ENCODE measurements around the gene PTX4.
"Not testable (repeated sequence)": the region's sequence is repeated elsewhere in the genome, so short reads cannot be mapped to it uniquely, and the experiment has no call there.

PTX4 gene

GRCh38 chr16:1439699-1440074 is 49.1 kb downstream of the PTX4 start:
- not testable (repeated sequence) for DNase-seq

- DNase-seq = no peak
Observed at GRCh38 chr16:1439058-1439698, 49.6 kb downstream of the PTX4 start.

GRCh38 chr16:1438229-1439057 is 50.3 kb downstream of the PTX4 start:
- no peak for DNase-seq

- no peak for DNase-seq
Observed at GRCh38 chr16:1437606-1438005, 51.1 kb downstream of the PTX4 start.

DNA sequence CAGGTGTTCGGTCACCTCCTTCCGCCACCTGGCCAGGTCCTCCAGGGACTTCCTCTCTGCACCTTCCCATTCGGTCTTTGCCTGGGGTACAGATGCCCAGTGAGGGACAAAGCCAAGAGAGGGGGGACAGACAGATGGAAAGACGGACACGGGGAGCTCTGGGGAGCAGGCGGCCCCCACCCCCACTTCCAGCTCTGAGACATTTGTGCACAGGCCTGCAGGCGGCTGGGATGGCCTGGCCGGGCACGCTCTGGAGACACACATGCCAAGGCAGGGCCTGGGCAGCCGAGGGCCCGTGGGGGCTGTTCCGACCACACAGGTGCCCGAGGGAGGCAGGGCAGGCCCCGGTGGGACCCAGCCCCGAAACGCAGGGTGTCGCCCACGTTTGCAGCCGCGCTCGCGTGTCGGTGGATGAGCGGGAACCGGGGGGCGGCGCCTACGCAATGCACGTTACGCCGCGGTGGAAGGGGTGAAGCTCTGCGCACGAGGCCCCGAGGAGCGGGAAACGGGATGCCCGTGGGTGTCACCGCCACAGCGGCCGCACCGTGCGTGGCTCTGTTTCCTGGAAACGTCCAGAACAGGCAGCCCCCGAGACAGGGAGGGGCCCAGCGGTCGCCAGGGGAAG is 51.9 kb downstream of the PTX4 start:
- no peak for DNase-seq

- DNase-seq = no peak
Observed at GRCh38 chr16:1435921-1436697, 52.6 kb downstream of the PTX4 start.
